K562 (cell line): ENCODE data around the gene NCOA1. TPM values are rescaled to one million over a fixed set of nuclear protein-coding genes. Genes with fewer than 3 reads are reported as not detected.

Experiments
- ATAC-seq: fragments of 200-7000 bp; cut with Tn5 transposase; 3 replicates; pipeline ENCODE4 v1.9.1; 2020; ENCODE audit warnings: moderate library complexity
- BruUV-seq: library from RNA; stranded (reverse); fragments of 400-500 nt; replicated peaks from 2 replicates; lab custom pipeline; 2021; lab: Mats Ljungman, UMichigan
- CTCF ChIA-PET: fragments of 300-600 bp; formaldehyde crosslinking; extraction: SDS; loops from one replicate; lab custom pipeline; 2021; ENCODE audit warnings: low intra/inter-chr PET ratio; lab: Yijun Ruan, JAX
- POLR2A ChIA-PET: fragments of 300-600, 350-650 bp; sonication (Branson Sonifier 250); formaldehyde crosslinking; extraction: SDS; loops from one replicate; lab custom pipeline; 2021; ENCODE audit warnings: antibody characterized with exemption, inconsistent platforms; lab: Yijun Ruan, JAX
- DNase-seq, 4 experiments: peaks; one replicate each; pipeline versions ENCODE4 v3.0.0 to v3.0.0-alpha.2; 2011 to 2018; ENCODE audit warnings: low spot score in 3 of 4, mixed read lengths in 3 of 4; ENCODE audit errors: extremely low read depth in 1 of 4
- FAIRE-seq: peaks from 2 replicates; lab custom pipeline; 2011; peaks lifted over from hg19 to GRCh38; lab: Jason Lieb, UNC
- H2AFZ ChIP-seq: 2 replicates; pipeline ENCODE4 v1.6.0; 2011; ENCODE audit warnings: low read depth, low read length, control low read depth, inconsistent platforms
- H3K27ac ChIP-seq: fragments of 200-600 bp; 3 replicates; pipeline ENCODE4 v1.8.0; 2011; ENCODE audit warnings: low read depth, mild to moderate bottlenecking, control low read depth, inconsistent platforms, low read length, moderate library complexity, mixed read lengths; ENCODE audit errors: extremely low read depth
- H3K27me3 ChIP-seq, 2 experiments: fragments of 300-600 bp in 1 of 2; 2 replicates in 1 of 2; 3 replicates in 1 of 2; pipeline versions ENCODE4 v1.6.0 to v1.8.0; 2011; ENCODE audit warnings: inconsistent platforms in 2 of 2, low read length in 2 of 2, mild to moderate bottlenecking in 1 of 2, mixed read lengths in 1 of 2, moderate library complexity in 1 of 2; ENCODE audit not compliant: control insufficient read depth in 2 of 2, insufficient read depth in 2 of 2
- H3K36me3 ChIP-seq: fragments of 300-600 bp; 3 replicates; pipeline ENCODE4 v1.8.0; 2011; ENCODE audit warnings: mild to moderate bottlenecking, low read length, inconsistent platforms; ENCODE audit not compliant: control insufficient read depth, insufficient read depth
- H3K4me1 ChIP-seq, 2 experiments: fragments of 200-600 bp in 1 of 2; replicated peaks in 1 of 2; 2 replicates in 1 of 2; 3 replicates in 1 of 2; pipeline versions ENCODE4 v1.5.1 to v1.8.0; 2011; ENCODE audit warnings: inconsistent platforms in 2 of 2, low read length in 2 of 2, mild to moderate bottlenecking in 1 of 2, mixed read lengths in 1 of 2, moderate library complexity in 1 of 2; ENCODE audit not compliant: control insufficient read depth in 2 of 2, insufficient read depth in 2 of 2
- H3K4me2 ChIP-seq: 2 replicates; pipeline ENCODE4 v1.6.1; 2011; ENCODE audit warnings: low read length, control low read depth, inconsistent platforms, mixed read lengths; ENCODE audit not compliant: insufficient read depth
- H3K4me3 ChIP-seq: fragments of 200-600 bp; sonication (generic), shearing (Covaris generic); 2 replicates; pipeline ENCODE4 v1.5.1; 2016; ENCODE audit warnings: control low read depth, inconsistent platforms
- H3K79me2 ChIP-seq: fragments of 200-600 bp; 3 replicates; pipeline ENCODE4 v1.8.0; 2011; ENCODE audit warnings: low read length, inconsistent platforms; ENCODE audit not compliant: control insufficient read depth, insufficient read depth
- H3K9ac ChIP-seq, 2 experiments: 2 replicates each; pipeline versions ENCODE4 v1.6.0 to v1.6.1; 2011; ENCODE audit warnings: low read depth in 2 of 2, low read length in 2 of 2, control low read depth in 1 of 2, inconsistent platforms in 1 of 2, mild to moderate bottlenecking in 1 of 2, mixed read lengths in 1 of 2; ENCODE audit not compliant: insufficient read depth in 1 of 2
- H3K9me1 ChIP-seq: one replicate; pipeline ENCODE4 v1.6.0; 2011; ENCODE audit warnings: inconsistent platforms, mild to moderate bottlenecking, low read length, moderate library complexity; ENCODE audit not compliant: control insufficient read depth, insufficient read depth
- H3K9me3 ChIP-seq: replicated peaks from 2 replicates; pipeline ENCODE4 v1.5.1; 2011; ENCODE audit warnings: low read depth, low read length, inconsistent platforms; ENCODE audit not compliant: control insufficient read depth, insufficient read depth
- H4K20me1 ChIP-seq: replicated peaks from 2 replicates; pipeline ENCODE4 v1.6.1; 2011; ENCODE audit warnings: low read length, inconsistent platforms, mixed read lengths; ENCODE audit not compliant: control insufficient read depth, insufficient read depth
- KLF10 ChIP-seq: fragments of 250-450 bp; sonication (Bioruptor Pico); IDR thresholded peaks from 2 replicates; pipeline ENCODE4 v1.6.1; 2021; ENCODE audit warnings: matching md5 sums
- NR2C2 ChIP-seq, 2 experiments: fragments of 200-800 bp in 1 of 2; sonication (Bioruptor generic) in 1 of 2; sonication (generic) in 1 of 2; formaldehyde crosslinking in 1 of 2; IDR thresholded peaks; 2 replicates each; pipeline versions ENCODE4 v1.6.1 to v1.8.0; 2016 to 2022; ENCODE audit warnings: mild to moderate bottlenecking in 1 of 2, missing compliant biosample characterization in 1 of 2, missing genetic modification characterization in 1 of 2, missing genetic modification reagents in 1 of 2
- RFX1 ChIP-seq: fragments of 450-650 bp; IDR thresholded peaks from 2 replicates; pipeline ENCODE4 v1.6.1; 2016; ENCODE audit warnings: mild to moderate bottlenecking, moderate library complexity
- WGBS: fragments of 100-300 bp; shearing (Covaris generic); methylation state at CpG from one replicate; pipeline ENCODE4 v1.1.6; 2016; ENCODE audit warnings: low coverage, mixed read lengths; ENCODE audit not compliant: insufficient coverage; ENCODE audit errors: missing lambda C conversion rate; 5-methylcytosine and 5-hydroxymethylcytosine counted together
- in situ Hi-C: fragments of 300-500 bp; cut with MboI; formaldehyde crosslinking; loops from 4 replicates; pipeline ENCODE4 v1.15.0; 2018; ENCODE audit warnings: inconsistent platforms, mixed read lengths
- intact Hi-C: fragments of 100-400 bp; cut with micrococcal nuclease; formaldehyde crosslinking; loops from 2 replicates; pipeline ENCODE4 v1.14.2; 2022
- polyA plus RNA-seq, 8 experiments: library from polyadenylated mRNA; depleted of rRNA in 4 of 8; stranded (reverse) in 5 of 8; unstranded in 3 of 8; fragments of >200 nt; fragmentation: Nextera tagmentation in 2 of 8; fragmentation: Illumina TruSeq in 1 of 8; extraction: Ambion mirVana in 2 of 8; extraction: Trizol in 1 of 8; gene quantifications; 2 replicates each; pipeline versions ENCODE4 v1.2.1 to v1.2.3, GENCODE V29; 2011 to 2014; ENCODE audit warnings: inconsistent platforms in 1 of 8, missing spikeins in 1 of 8
- total RNA-seq, 7 experiments: library from RNA; depleted of rRNA in 6 of 7; stranded (reverse); fragments of >200 nt in 6 of 7; fragmentation: Illumina TruSeq in 2 of 7; extraction: Trizol in 2 of 7; gene quantifications; 2 replicates each; pipeline versions ENCODE4 v1.2.1 to v1.2.3, GENCODE V29; 2011 to 2021; ENCODE audit warnings: low replicate concordance in 1 of 7
- TF ChIP-seq, protein P1 (sequence below): fragments of 250-450 bp; sonication (Bioruptor Pico); IDR thresholded peaks from 2 replicates; pipeline ENCODE4 v1.8.0; 2021; ENCODE audit warnings: mild to moderate bottlenecking, moderate library complexity
- TF ChIP-seq, protein P2 (sequence below): fragments of 450-650 bp; IDR thresholded peaks from 2 replicates; pipeline ENCODE4 v1.6.1; 2016; ENCODE audit warnings: antibody characterized with exemption

Gene NCOA1
- total and polyA plus RNA-seq, 9 of the 15 experiments (the other 6 are each of a cell fraction or from before 2014, with no cell fraction given), result 4.9 to 25.7 (median 17.0) TPM

DNA sequence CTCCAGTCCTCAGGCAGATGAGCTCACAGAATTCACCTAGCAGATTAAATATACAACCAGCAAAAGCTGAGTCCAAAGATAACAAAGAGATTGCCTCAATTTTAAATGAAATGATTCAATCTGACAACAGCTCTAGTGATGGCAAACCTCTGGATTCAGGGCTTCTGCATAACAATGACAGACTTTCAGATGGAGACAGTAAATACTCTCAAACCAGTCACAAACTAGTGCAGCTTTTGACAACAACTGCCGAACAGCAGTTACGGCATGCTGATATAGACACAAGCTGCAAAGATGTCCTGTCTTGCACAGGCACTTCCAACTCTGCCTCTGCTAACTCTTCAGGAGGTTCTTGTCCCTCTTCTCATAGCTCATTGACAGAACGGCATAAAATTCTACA lies 216.1 kb downstream of the NCOA1 start:
- H3K9ac ChIP-seq, result no peak overlapping the region
- no peaks in the 10 kb centered on the region for H4K20me1 ChIP-seq
- H3K4me2 ChIP-seq, result no peak overlapping the region
- no peaks in the 10 kb centered on the region for H3K9me3 ChIP-seq
- H3K27ac ChIP-seq, result no peak overlapping the region
- CTCF ChIA-PET, result no interaction called here
- H3K9me1 ChIP-seq, result no peaks in the 10 kb centered on the region
- in situ Hi-C loops (no loop called here), intact Hi-C loops (no loop called here)
- H3K36me3 ChIP-seq, result peaks cover 31% of the 10 kb centered on the region
- ATAC-seq (no peak), FAIRE-seq (no peak), DNase-seq (no peak)
- TF ChIP-seq RFX1 (no peak), KLF10 (no peak), NR2C2 (CRISPR knock-in tag; IDR thresholded peaks at IDR 0.05) (no peak), NR2C2 (tag; IDR thresholded peaks at IDR 0.05) (no peak)
- TF ChIP-seq, protein P1, sequence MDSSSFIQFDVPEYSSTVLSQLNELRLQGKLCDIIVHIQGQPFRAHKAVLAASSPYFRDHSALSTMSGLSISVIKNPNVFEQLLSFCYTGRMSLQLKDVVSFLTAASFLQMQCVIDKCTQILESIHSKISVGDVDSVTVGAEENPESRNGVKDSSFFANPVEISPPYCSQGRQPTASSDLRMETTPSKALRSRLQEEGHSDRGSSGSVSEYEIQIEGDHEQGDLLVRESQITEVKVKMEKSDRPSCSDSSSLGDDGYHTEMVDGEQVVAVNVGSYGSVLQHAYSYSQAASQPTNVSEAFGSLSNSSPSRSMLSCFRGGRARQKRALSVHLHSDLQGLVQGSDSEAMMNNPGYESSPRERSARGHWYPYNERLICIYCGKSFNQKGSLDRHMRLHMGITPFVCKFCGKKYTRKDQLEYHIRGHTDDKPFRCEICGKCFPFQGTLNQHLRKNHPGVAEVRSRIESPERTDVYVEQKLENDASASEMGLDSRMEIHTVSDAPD (CRISPR knock-in tag), result no peak
- TF ChIP-seq, protein P2, sequence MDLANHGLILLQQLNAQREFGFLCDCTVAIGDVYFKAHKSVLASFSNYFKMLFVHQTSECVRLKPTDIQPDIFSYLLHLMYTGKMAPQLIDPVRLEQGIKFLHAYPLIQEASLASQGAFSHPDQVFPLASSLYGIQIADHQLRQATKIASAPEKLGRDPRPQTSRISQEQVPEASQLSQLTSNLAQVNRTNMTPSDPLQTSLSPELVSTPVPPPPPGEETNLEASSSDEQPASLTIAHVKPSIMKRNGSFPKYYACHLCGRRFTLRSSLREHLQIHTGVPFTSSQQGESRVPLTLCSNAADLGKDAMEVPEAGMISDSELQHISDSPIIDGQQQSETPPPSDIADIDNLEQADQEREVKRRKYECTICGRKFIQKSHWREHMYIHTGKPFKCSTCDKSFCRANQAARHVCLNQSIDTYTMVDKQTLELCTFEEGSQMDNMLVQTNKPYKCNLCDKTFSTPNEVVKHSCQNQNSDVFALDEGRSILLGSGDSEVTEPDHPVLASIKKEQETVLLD, result no peak
- no peaks in the 10 kb centered on the region for H3K4me1 ChIP-seq
- BruUV-seq, result no TSS peak
- H3K4me3 ChIP-seq, result no peak overlapping the region
- H2AFZ ChIP-seq, result no peak overlapping the region
- WGBS, result 86% methylated on average over 3 of the region's 3 CpGs
- H3K27me3 ChIP-seq, result no peaks in the 10 kb centered on the region
- POLR2A ChIA-PET, result no interaction called here
- H3K79me2 ChIP-seq, result no peaks in the 10 kb centered on the region
